OCI-LY7 (cell line): Measurements from ENCODE around the gene GALNT11.

ENCODE experiments used
- CTCF ChIP-seq: fragments of 200-600 bp; sonication (generic); conservative IDR thresholded peaks from 2 replicates; pipeline ENCODE4 v1.5.1; 2014; ENCODE audit warnings: mild to moderate bottlenecking, antibody characterized with exemption, low read length, moderate library complexity, mixed read lengths
- EZH2phosphoT487 ChIP-seq: fragments of 200-600 bp; sonication (generic); IDR thresholded peaks from 2 replicates; pipeline ENCODE4 v1.6.1; 2018; ENCODE audit warnings: low read depth, borderline replicate concordance, mild to moderate bottlenecking, mixed run types, antibody characterized with exemption, low read length, moderate library complexity, mixed read lengths

- TF ChIP-seq CTCF: no peak
- TF ChIP-seq EZH2phosphoT487: no peak
These were observed 119.2 kb downstream of the GALNT11 start for GRCh38 chr7:152144557-152145245.
